Activated CD8-positive, alpha-beta T cell treated with anti-CD3 and anti-CD28 coated beads for 36 hours (primary cell): ENCODE data around the gene TCAIM. TPM values are rescaled to one million over a fixed set of nuclear protein-coding genes. Genes with fewer than 3 reads are reported as not detected.
"Not testable (repeated sequence)": the region's sequence is repeated elsewhere in the genome, so short reads cannot be mapped to it uniquely, and the experiment has no call there.

Experiments used
- ATAC-seq: fragments of 200-7000 bp; cut with Tn5 transposase; one replicate; pipeline ENCODE4 v1.10.0; 2021; ENCODE audit warnings: mild to moderate bottlenecking, moderate library complexity
- CTCF ChIA-PET: fragments of 350-600 bp; sonication (Branson Sonifier 250); formaldehyde crosslinking; loops from one replicate; lab custom pipeline; 2021; ENCODE audit warnings: antibody characterized with exemption; lab: Charles Lee
- POLR2A ChIA-PET: fragments of 350-600 bp; sonication (Branson Sonifier 250); formaldehyde crosslinking; loops from one replicate; lab custom pipeline; 2021; ENCODE audit warnings: antibody characterized with exemption; lab: Charles Lee
- DNase-seq: peaks from one replicate; pipeline ENCODE4 v3.0.0-alpha.2; 2020
- H3K27ac Mint-ChIP-seq: one replicate; pipeline ENCODE4 v1.8.0; 2021; ENCODE audit warnings: mild to moderate bottlenecking, mixed read lengths
- H3K27me3 Mint-ChIP-seq: one replicate; pipeline ENCODE4 v1.8.0; 2021; ENCODE audit warnings: mixed read lengths
- H3K36me3 Mint-ChIP-seq: one replicate; pipeline ENCODE4 v1.8.0; 2021; ENCODE audit warnings: low read depth, mixed read lengths
- H3K4me1 Mint-ChIP-seq: one replicate; pipeline ENCODE4 v1.8.0; 2021; ENCODE audit warnings: low read depth, mixed read lengths
- H3K4me3 Mint-ChIP-seq: one replicate; pipeline ENCODE4 v1.8.0; 2021; ENCODE audit warnings: mild to moderate bottlenecking, moderate library complexity, mixed read lengths
- H3K9me3 Mint-ChIP-seq: one replicate; pipeline ENCODE4 v1.8.0; 2021; ENCODE audit warnings: mixed read lengths
- CTCF ChIP-seq: fragments of 200-600 bp; IDR thresholded peaks from one replicate; pipeline ENCODE4 v1.8.0; 2022; ENCODE audit warnings: antibody characterized with exemption, mild to moderate bottlenecking
- intact Hi-C: fragments of 100-400 bp; cut with micrococcal nuclease; formaldehyde crosslinking; loops from one replicate; pipeline ENCODE4 v1.10.0; 2022
- total RNA-seq, 2 experiments: library from RNA; stranded (reverse); gene quantifications; one replicate each; pipeline ENCODE4 v1.2.3, GENCODE V29; 2021

TCAIM gene
- total RNA-seq, 2 experiments from 2014 or later = 14.3 to 15.1 TPM

- no peak for ATAC-seq
Observed at GRCh38 chr3:44396200-44397171, 57.9 kb downstream of the TCAIM start.

GRCh38 chr3:44398271-44398670, 59.7 kb downstream of the TCAIM start:
- H3K4me1 Mint-ChIP-seq, ATAC-seq, H3K27me3 Mint-ChIP-seq, H3K9me3 Mint-ChIP-seq, intact Hi-C loops, H3K36me3 Mint-ChIP-seq, H3K4me3 Mint-ChIP-seq, POLR2A ChIA-PET, CTCF ChIA-PET, DNase-seq, H3K27ac Mint-ChIP-seq: not testable (repeated sequence)

More at GRCh38 chr3:44396200-44397171, 57.9 kb downstream of the TCAIM start:
- Mint-ChIP-seq H3K27me3 (no peaks in the 10 kb centered on the region), H3K27ac (no peak overlapping the region), H3K4me1 (no peaks in the 10 kb centered on the region), H3K4me3 (no peak overlapping the region), H3K9me3 (no peaks in the 10 kb centered on the region), H3K36me3 (peaks cover 2% of the 10 kb centered on the region)
- intact Hi-C loops = no loop called here
- no peak for DNase-seq
- POLR2A ChIA-PET = interaction anchor here (1.0 kb wide), 1 partner anchor 43 kb away, joined by 3 read pairs; no protein-coding TSS in a partner anchor
- CTCF ChIA-PET = no interaction called here
- no peak for TF ChIP-seq CTCF

DNA sequence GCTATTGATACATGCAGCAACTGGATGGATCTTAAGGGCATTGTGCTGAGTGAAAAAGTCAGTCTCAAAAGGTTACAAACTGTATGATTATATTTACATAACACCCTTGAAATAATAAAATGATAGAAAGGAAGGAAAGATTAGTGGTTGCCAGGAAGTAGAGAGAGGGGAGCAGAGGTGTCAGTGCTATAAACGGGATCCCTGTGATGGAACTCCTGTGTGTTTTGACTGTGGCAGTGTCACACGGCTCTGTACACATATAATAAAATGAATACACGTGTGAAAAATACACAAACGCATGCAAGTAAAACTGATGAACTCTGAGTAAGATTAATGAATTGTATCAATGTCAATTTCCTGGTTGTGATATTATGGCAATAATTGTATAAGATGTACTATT, 60.3 kb downstream of the TCAIM start:
- Mint-ChIP-seq H3K36me3 (peaks cover 2% of the 10 kb centered on the region), H3K4me1 (no peaks in the 10 kb centered on the region), H3K27ac (no peak overlapping the region), H3K9me3 (no peaks in the 10 kb centered on the region), H3K4me3 (no peak overlapping the region), H3K27me3 (no peaks in the 10 kb centered on the region)
- intact Hi-C loops = no loop called here
- ChIA-PET CTCF (no interaction called here), POLR2A (no interaction called here)
- no peak for DNase-seq
- no peak for TF ChIP-seq CTCF
- no peak for ATAC-seq

DNA sequence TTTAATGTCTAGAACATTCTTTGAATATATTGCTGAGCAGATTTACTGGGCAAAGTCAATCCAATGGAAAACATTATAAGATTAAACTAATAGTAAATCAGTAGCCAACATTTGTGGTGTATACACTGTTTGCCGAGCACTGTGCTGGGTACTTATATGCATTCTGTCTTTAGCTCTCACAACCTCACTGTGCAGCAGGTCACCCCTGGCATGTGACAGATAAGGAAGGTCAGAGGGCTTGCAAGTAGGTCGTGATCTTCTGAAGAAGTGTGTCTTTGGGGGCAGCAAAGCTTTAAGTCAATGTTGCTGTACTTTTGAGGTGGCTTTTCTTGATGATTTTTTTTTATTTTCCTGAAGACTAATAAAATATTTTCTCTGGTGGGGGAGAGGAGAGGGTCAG, 62.2 kb downstream of the TCAIM start:
- Mint-ChIP-seq H3K4me1 (no peaks in the 10 kb centered on the region), H3K36me3 (peaks cover 2% of the 10 kb centered on the region), H3K27ac (no peak overlapping the region), H3K4me3 (no peak overlapping the region), H3K27me3 (no peaks in the 10 kb centered on the region), H3K9me3 (no peaks in the 10 kb centered on the region)
- DNase-seq (no peak), ATAC-seq (no peak)
- intact Hi-C loops = no loop called here
- POLR2A ChIA-PET = no interaction called here
- CTCF ChIA-PET = interaction anchor here (0.8 kb wide), 1 partner anchor 77 kb away, joined by 3 read pairs; no protein-coding TSS in a partner anchor
- no peak for TF ChIP-seq CTCF

- Mint-ChIP-seq H3K27ac (no peak overlapping the region), H3K9me3 (no peaks in the 10 kb centered on the region), H3K4me3 (no peak overlapping the region), H3K27me3 (no peaks in the 10 kb centered on the region), H3K36me3 (peaks cover 2% of the 10 kb centered on the region), H3K4me1 (no peaks in the 10 kb centered on the region)
- POLR2A ChIA-PET = no interaction called here
- ATAC-seq = no peak
- no peak for TF ChIP-seq CTCF
- DNase-seq = no peak
- intact Hi-C loops = no loop called here
- CTCF ChIA-PET = no interaction called here
Observed at GRCh38 chr3:44402548-44402947, 64.0 kb downstream of the TCAIM start.
